ENCODE results near the gene SLIT3. TPM values are rescaled to one million over a fixed set of nuclear protein-coding genes. Genes with fewer than 3 reads are reported as not detected.

The SLIT3 gene
- polyA plus RNA-seq, 1 donor = 18.3 TPM

GRCh38 chr5:169287529-169287928, 13.4 kb downstream of the SLIT3 start:
- Histone ChIP-seq H3K4me3 (ENCODE audit: low read length) (no peak overlapping the region), H3K9me3 (ENCODE audit: control insufficient read depth, low read depth, low read length) (no peaks in the 10 kb centered on the region), H3K36me3 (ENCODE audit: control insufficient read depth, insufficient read depth, low read length) (no peaks in the 10 kb centered on the region), H3K27ac (ENCODE audit: low read length) (no peak overlapping the region), H3K4me1 (ENCODE audit: control insufficient read depth, insufficient read depth, low read length) (no peaks in the 10 kb centered on the region), H3K27me3 (ENCODE audit: control insufficient read depth, insufficient read depth, low read length) (no peaks in the 10 kb centered on the region)
- WGBS (ENCODE audit: insufficient coverage, low lambda C conversion rate) = no CpG with 5 or more reads among the region's 4 CpGs
- no peak for DNase-seq

- Histone ChIP-seq H3K36me3 (ENCODE audit: control insufficient read depth, insufficient read depth, low read length) (no peaks in the 10 kb centered on the region), H3K27ac (ENCODE audit: low read length) (no peak overlapping the region), H3K27me3 (ENCODE audit: control insufficient read depth, insufficient read depth, low read length) (no peaks in the 10 kb centered on the region), H3K4me3 (ENCODE audit: low read length) (no peak overlapping the region), H3K9me3 (ENCODE audit: control insufficient read depth, low read depth, low read length) (no peaks in the 10 kb centered on the region), H3K4me1 (ENCODE audit: control insufficient read depth, insufficient read depth, low read length) (no peaks in the 10 kb centered on the region)
- no peak for DNase-seq
- 82% methylated on average over 3 of the region's 11 CpGs for WGBS (ENCODE audit: insufficient coverage, low lambda C conversion rate)
These were observed 14.2 kb downstream of the SLIT3 start for GRCh38 chr5:169286572-169287300.

- H3K4me1 ChIP-seq (ENCODE audit: control insufficient read depth, insufficient read depth, low read length) = no peaks in the 10 kb centered on the region
- H3K9me3 ChIP-seq (ENCODE audit: control insufficient read depth, low read depth, low read length) = no peaks in the 10 kb centered on the region
- H3K36me3 ChIP-seq (ENCODE audit: control insufficient read depth, insufficient read depth, low read length) = no peaks in the 10 kb centered on the region
- DNase-seq = no peak
- H3K27me3 ChIP-seq (ENCODE audit: control insufficient read depth, insufficient read depth, low read length) = no peaks in the 10 kb centered on the region
- H3K27ac ChIP-seq (ENCODE audit: low read length) = no peak overlapping the region
- WGBS (ENCODE audit: insufficient coverage, low lambda C conversion rate) = no CpG with 5 or more reads among the region's 6 CpGs
- H3K4me3 ChIP-seq (ENCODE audit: low read length) = no peak overlapping the region
These were observed 17.1 kb downstream of the SLIT3 start for GRCh38 chr5:169283887-169284286.

GRCh38 chr5:169281625-169282024, 19.3 kb downstream of the SLIT3 start:
- WGBS (ENCODE audit: insufficient coverage, low lambda C conversion rate) = no CpG with 5 or more reads among the region's 1 CpG

GRCh38 chr5:169280696-169281095, 20.2 kb downstream of the SLIT3 start:
- no peak for DNase-seq
- Histone ChIP-seq H3K27me3 (ENCODE audit: control insufficient read depth, insufficient read depth, low read length) (no peaks in the 10 kb centered on the region), H3K4me3 (ENCODE audit: low read length) (no peak overlapping the region), H3K4me1 (ENCODE audit: control insufficient read depth, insufficient read depth, low read length) (no peaks in the 10 kb centered on the region), H3K27ac (ENCODE audit: low read length) (no peak overlapping the region), H3K9me3 (ENCODE audit: control insufficient read depth, low read depth, low read length) (no peaks in the 10 kb centered on the region), H3K36me3 (ENCODE audit: control insufficient read depth, insufficient read depth, low read length) (no peaks in the 10 kb centered on the region)
- WGBS (ENCODE audit: insufficient coverage, low lambda C conversion rate) = 80% methylated on average over 2 of the region's 3 CpGs

More at GRCh38 chr5:169281625-169282024, 19.3 kb downstream of the SLIT3 start:
- no peaks in the 10 kb centered on the region for H3K36me3 ChIP-seq (ENCODE audit: control insufficient read depth, insufficient read depth, low read length)
- H3K9me3 ChIP-seq (ENCODE audit: control insufficient read depth, low read depth, low read length) = no peaks in the 10 kb centered on the region
- no peaks in the 10 kb centered on the region for H3K4me1 ChIP-seq (ENCODE audit: control insufficient read depth, insufficient read depth, low read length)
- H3K4me3 ChIP-seq (ENCODE audit: low read length) = no peak overlapping the region
- no peak overlapping the region for H3K27ac ChIP-seq (ENCODE audit: low read length)
- no peaks in the 10 kb centered on the region for H3K27me3 ChIP-seq (ENCODE audit: control insufficient read depth, insufficient read depth, low read length)
- no peak for DNase-seq

GRCh38 chr5:169280286-169280685, 20.7 kb downstream of the SLIT3 start:
- Histone ChIP-seq H3K27me3 (ENCODE audit: control insufficient read depth, insufficient read depth, low read length) (no peaks in the 10 kb centered on the region), H3K9me3 (ENCODE audit: control insufficient read depth, low read depth, low read length) (no peaks in the 10 kb centered on the region), H3K4me3 (ENCODE audit: low read length) (no peak overlapping the region), H3K4me1 (ENCODE audit: control insufficient read depth, insufficient read depth, low read length) (no peaks in the 10 kb centered on the region), H3K27ac (ENCODE audit: low read length) (no peak overlapping the region), H3K36me3 (ENCODE audit: control insufficient read depth, insufficient read depth, low read length) (no peaks in the 10 kb centered on the region)
- no CpG with 5 or more reads among the region's 4 CpGs for WGBS (ENCODE audit: insufficient coverage, low lambda C conversion rate)
- no peak for DNase-seq

- 100% methylated on average over 1 of the region's 2 CpGs for WGBS (ENCODE audit: insufficient coverage, low lambda C conversion rate)
- no peaks in the 10 kb centered on the region for H3K4me1 ChIP-seq (ENCODE audit: control insufficient read depth, insufficient read depth, low read length)
- H3K36me3 ChIP-seq (ENCODE audit: control insufficient read depth, insufficient read depth, low read length) = no peaks in the 10 kb centered on the region
- no peak for DNase-seq
- no peaks in the 10 kb centered on the region for H3K9me3 ChIP-seq (ENCODE audit: control insufficient read depth, low read depth, low read length)
- H3K27me3 ChIP-seq (ENCODE audit: control insufficient read depth, insufficient read depth, low read length) = no peaks in the 10 kb centered on the region
- no peak overlapping the region for H3K4me3 ChIP-seq (ENCODE audit: low read length)
- H3K27ac ChIP-seq (ENCODE audit: low read length) = no peak overlapping the region
These were observed 21.8 kb downstream of the SLIT3 start for GRCh38 chr5:169279125-169279524.

DNA sequence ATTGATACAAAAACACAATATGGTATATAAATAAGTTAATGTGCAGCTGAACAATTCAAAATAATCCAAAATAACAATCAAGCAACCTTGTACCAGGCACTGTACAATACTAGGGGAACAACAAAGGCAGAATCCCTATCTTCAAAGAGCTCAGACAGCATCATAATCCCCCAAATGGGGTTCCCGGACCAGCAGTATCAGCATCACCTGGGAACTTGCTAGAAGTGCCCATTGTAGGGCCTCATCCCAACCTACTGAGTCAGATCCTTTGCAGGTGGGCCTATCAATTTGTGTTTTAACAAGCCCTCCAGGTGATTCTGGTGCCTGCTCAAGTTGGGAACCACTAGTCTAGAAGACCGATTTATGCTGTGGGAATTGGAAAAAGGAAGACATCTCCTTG, 27.1 kb downstream of the SLIT3 start:
- DNase-seq = no peak
- no CpG with 5 or more reads among the region's 2 CpGs for WGBS (ENCODE audit: insufficient coverage, low lambda C conversion rate)
- Histone ChIP-seq H3K9me3 (ENCODE audit: control insufficient read depth, low read depth, low read length) (no peaks in the 10 kb centered on the region), H3K4me1 (ENCODE audit: control insufficient read depth, insufficient read depth, low read length) (no peaks in the 10 kb centered on the region), H3K27ac (ENCODE audit: low read length) (no peak overlapping the region), H3K4me3 (ENCODE audit: low read length) (no peak overlapping the region), H3K27me3 (ENCODE audit: control insufficient read depth, insufficient read depth, low read length) (no peaks in the 10 kb centered on the region), H3K36me3 (ENCODE audit: control insufficient read depth, insufficient read depth, low read length) (no peaks in the 10 kb centered on the region)

GRCh38 chr5:169273451-169273850, 27.5 kb downstream of the SLIT3 start:
- Histone ChIP-seq H3K36me3 (ENCODE audit: control insufficient read depth, insufficient read depth, low read length) (no peaks in the 10 kb centered on the region), H3K4me3 (ENCODE audit: low read length) (no peak overlapping the region), H3K27ac (ENCODE audit: low read length) (no peak overlapping the region), H3K27me3 (ENCODE audit: control insufficient read depth, insufficient read depth, low read length) (no peaks in the 10 kb centered on the region), H3K4me1 (ENCODE audit: control insufficient read depth, insufficient read depth, low read length) (no peaks in the 10 kb centered on the region), H3K9me3 (ENCODE audit: control insufficient read depth, low read depth, low read length) (no peaks in the 10 kb centered on the region)
- DNase-seq = no peak
- WGBS (ENCODE audit: insufficient coverage, low lambda C conversion rate) = no CpG with 5 or more reads among the region's 1 CpG

GRCh38 chr5:169272731-169273427, 28.1 kb downstream of the SLIT3 start:
- no peaks in the 10 kb centered on the region for H3K27me3 ChIP-seq (ENCODE audit: control insufficient read depth, insufficient read depth, low read length)
- no peaks in the 10 kb centered on the region for H3K9me3 ChIP-seq (ENCODE audit: control insufficient read depth, low read depth, low read length)
- H3K36me3 ChIP-seq (ENCODE audit: control insufficient read depth, insufficient read depth, low read length) = no peaks in the 10 kb centered on the region
- no peak overlapping the region for H3K4me3 ChIP-seq (ENCODE audit: low read length)
- DNase-seq = no peak
- H3K27ac ChIP-seq (ENCODE audit: low read length) = no peak overlapping the region
- H3K4me1 ChIP-seq (ENCODE audit: control insufficient read depth, insufficient read depth, low read length) = no peaks in the 10 kb centered on the region
- no CpG with 5 or more reads among the region's 12 CpGs for WGBS (ENCODE audit: insufficient coverage, low lambda C conversion rate)

GRCh38 chr5:169272111-169272510, 28.8 kb downstream of the SLIT3 start:
- DNase-seq = no peak
- Histone ChIP-seq H3K27ac (ENCODE audit: low read length) (no peak overlapping the region), H3K4me1 (ENCODE audit: control insufficient read depth, insufficient read depth, low read length) (no peaks in the 10 kb centered on the region), H3K27me3 (ENCODE audit: control insufficient read depth, insufficient read depth, low read length) (no peaks in the 10 kb centered on the region), H3K36me3 (ENCODE audit: control insufficient read depth, insufficient read depth, low read length) (no peaks in the 10 kb centered on the region), H3K4me3 (ENCODE audit: low read length) (no peak overlapping the region), H3K9me3 (ENCODE audit: control insufficient read depth, low read depth, low read length) (no peaks in the 10 kb centered on the region)
- WGBS (ENCODE audit: insufficient coverage, low lambda C conversion rate) = no CpG with 5 or more reads among the region's 5 CpGs

All from large intestine (tissue), 3 donors.